ENCODE results near the gene PUS3.
"Not testable (repeated sequence)": the region's sequence is repeated elsewhere in the genome, so short reads cannot be mapped to it uniquely, and the experiment has no call there.

The PUS3 gene

DNA sequence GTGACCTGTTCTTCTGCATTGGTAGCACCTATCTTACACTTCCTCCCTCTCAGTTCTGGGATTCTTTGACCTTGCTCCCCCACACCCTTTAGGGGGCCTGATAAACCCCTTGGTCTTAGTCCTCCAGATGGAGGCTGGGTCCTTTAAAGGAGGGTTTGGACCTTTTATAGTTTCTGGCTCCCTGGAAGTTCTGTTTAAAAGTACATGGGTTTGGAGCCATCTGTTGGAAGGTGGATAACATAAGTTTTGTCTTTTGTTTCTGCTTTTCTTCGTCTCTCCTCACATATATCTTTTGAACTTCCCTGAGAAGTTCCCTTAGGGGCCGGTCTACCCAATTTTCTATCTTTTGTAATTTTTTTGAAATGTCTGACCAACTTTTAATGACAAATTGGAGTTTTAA, 33.5 kb downstream of the PUS3 start:
- peaks cover 9% of the 10 kb centered on the region; the same call in 1 of the 2 replicates for H3K4me1 ChIP-seq (ENCODE audit: low read length)
- H3K36me3 ChIP-seq (replicated peaks; ENCODE audit: low read depth, low read length), result peaks cover 7% of the 10 kb centered on the region
- no peak overlapping the region for H3K4me3 ChIP-seq (ENCODE audit: low read length)
- H3K4me2 ChIP-seq (ENCODE audit: low read length), result no peak overlapping the region
- H3K27ac ChIP-seq (ENCODE audit: low read length), result no peak overlapping the region
- H2AFZ ChIP-seq (ENCODE audit: low read depth, low read length), result no peak overlapping the region
- no peak overlapping the region for H3K9ac ChIP-seq (ENCODE audit: low read length)
- no peaks in the 10 kb centered on the region for H3K27me3 ChIP-seq (ENCODE audit: low read depth, low read length)
- H4K20me1 ChIP-seq (ENCODE audit: insufficient read depth, low read length), result no peaks in the 10 kb centered on the region
- TF ChIP-seq CTCF (IDR thresholded peaks at IDR 0.05; ENCODE audit: low read depth, low read length) (no peak), EZH2phosphoT487 (IDR thresholded peaks at IDR 0.05; ENCODE audit: low read depth) (no peak)
- H3K9me3 ChIP-seq (ENCODE audit: insufficient read depth, low read length), result peaks cover 13% of the 10 kb centered on the region
- no peaks in the 10 kb centered on the region for H3K79me2 ChIP-seq (ENCODE audit: low read length)

DNA sequence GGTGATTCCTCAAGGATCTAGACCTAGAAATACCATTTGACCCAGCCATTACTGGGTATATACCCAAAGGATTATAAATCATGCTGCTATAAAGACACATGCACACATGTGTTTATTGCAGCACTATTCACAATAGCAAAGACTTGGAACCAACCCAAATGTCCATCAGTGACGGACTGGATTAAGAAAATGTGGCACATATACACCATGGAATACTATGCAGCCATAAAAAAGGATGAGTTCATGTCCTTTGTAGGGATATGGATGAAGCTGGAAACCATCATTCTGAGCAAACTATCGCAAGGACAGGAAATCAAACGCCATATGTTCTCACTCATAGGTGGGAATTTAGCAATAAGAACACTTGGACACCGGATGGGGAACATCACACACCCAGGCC, 37.7 kb downstream of the PUS3 start:
- H3K27ac ChIP-seq (ENCODE audit: low read length); H3K9ac ChIP-seq (ENCODE audit: low read length); H3K4me3 ChIP-seq (ENCODE audit: low read length); H2AFZ ChIP-seq (ENCODE audit: low read depth, low read length); H3K4me2 ChIP-seq (ENCODE audit: low read length); H3K36me3 ChIP-seq (replicated peaks; ENCODE audit: low read depth, low read length); H3K27me3 ChIP-seq (ENCODE audit: low read depth, low read length); H3K9me3 ChIP-seq (ENCODE audit: insufficient read depth, low read length); H3K79me2 ChIP-seq (ENCODE audit: low read length); H3K4me1 ChIP-seq (ENCODE audit: low read length); H4K20me1 ChIP-seq (ENCODE audit: insufficient read depth, low read length): not testable (repeated sequence)

GRCh38 chr11:125862786-125863185, 40.2 kb downstream of the PUS3 start:
- not testable (repeated sequence) for H2AFZ ChIP-seq (ENCODE audit: low read depth, low read length); H3K4me2 ChIP-seq (ENCODE audit: low read length); H3K9me3 ChIP-seq (ENCODE audit: insufficient read depth, low read length); H4K20me1 ChIP-seq (ENCODE audit: insufficient read depth, low read length); H3K36me3 ChIP-seq (replicated peaks; ENCODE audit: low read depth, low read length); H3K4me1 ChIP-seq (ENCODE audit: low read length); H3K27ac ChIP-seq (ENCODE audit: low read length); H3K27me3 ChIP-seq (ENCODE audit: low read depth, low read length); H3K4me3 ChIP-seq (ENCODE audit: low read length); H3K9ac ChIP-seq (ENCODE audit: low read length); H3K79me2 ChIP-seq (ENCODE audit: low read length)

DNA sequence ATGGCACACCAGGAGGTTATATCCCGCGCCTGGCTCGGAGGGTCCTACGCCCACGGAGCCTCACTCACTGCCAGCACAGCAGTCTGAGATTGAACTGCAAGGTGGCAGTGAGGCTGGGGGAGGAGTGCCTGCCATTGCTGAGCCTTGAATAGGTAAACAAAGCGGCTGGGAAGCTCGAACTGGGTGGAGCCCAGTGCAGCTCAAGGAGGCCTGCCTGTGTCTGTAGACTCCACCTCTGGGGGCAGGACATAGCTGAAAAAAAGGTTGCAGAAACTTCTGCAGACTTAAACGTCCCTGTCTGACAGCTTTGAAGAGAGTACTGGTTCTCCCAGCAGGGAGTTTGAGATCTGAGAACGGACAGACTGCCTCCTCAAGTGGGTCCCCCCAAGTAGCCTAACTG, 45.3 kb downstream of the PUS3 start:
- H3K4me3 ChIP-seq (ENCODE audit: low read length); H3K9me3 ChIP-seq (ENCODE audit: insufficient read depth, low read length); H3K27me3 ChIP-seq (ENCODE audit: low read depth, low read length); H3K27ac ChIP-seq (ENCODE audit: low read length); H3K4me1 ChIP-seq (ENCODE audit: low read length); H4K20me1 ChIP-seq (ENCODE audit: insufficient read depth, low read length); H3K79me2 ChIP-seq (ENCODE audit: low read length); H2AFZ ChIP-seq (ENCODE audit: low read depth, low read length); H3K4me2 ChIP-seq (ENCODE audit: low read length); H3K36me3 ChIP-seq (replicated peaks; ENCODE audit: low read depth, low read length); H3K9ac ChIP-seq (ENCODE audit: low read length): not testable (repeated sequence)

DNA sequence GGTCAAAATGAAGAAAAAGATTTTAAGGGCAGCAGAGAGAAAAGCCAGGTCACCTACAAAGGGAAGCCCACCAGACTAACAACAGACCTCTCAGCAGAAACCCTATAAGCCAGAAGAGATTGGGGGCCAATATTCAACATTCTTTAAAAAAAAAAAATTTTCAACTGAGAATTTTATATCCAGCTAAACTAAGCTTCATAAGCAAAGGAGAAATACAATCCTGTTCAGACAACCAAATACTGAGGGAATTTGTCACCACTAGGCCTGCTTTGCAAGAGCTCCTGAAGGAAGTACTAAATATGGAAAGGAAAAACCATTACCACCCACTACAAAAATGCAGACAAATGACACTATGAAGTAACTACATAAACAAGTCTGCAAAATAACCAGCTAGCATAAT, 56.8 kb downstream of the PUS3 start:
- Histone ChIP-seq H3K36me3 (replicated peaks; ENCODE audit: low read depth, low read length) (no peaks in the 10 kb centered on the region), H3K4me3 (ENCODE audit: low read length) (no peak overlapping the region), H3K27ac (ENCODE audit: low read length) (no peak overlapping the region), H3K9me3 (ENCODE audit: insufficient read depth, low read length) (no peaks in the 10 kb centered on the region; the same call in 1 of the 2 replicates), H2AFZ (ENCODE audit: low read depth, low read length) (no peak overlapping the region), H3K4me1 (ENCODE audit: low read length) (no peaks in the 10 kb centered on the region), H3K4me2 (ENCODE audit: low read length) (no peak overlapping the region), H3K9ac (ENCODE audit: low read length) (no peak overlapping the region), H3K27me3 (ENCODE audit: low read depth, low read length) (no peaks in the 10 kb centered on the region), H4K20me1 (ENCODE audit: insufficient read depth, low read length) (no peaks in the 10 kb centered on the region), H3K79me2 (ENCODE audit: low read length) (no peaks in the 10 kb centered on the region)
- TF ChIP-seq CTCF (IDR thresholded peaks at IDR 0.05; ENCODE audit: low read depth, low read length), result no peak

Measured in OCI-LY3 (cell line).